ENCODE data around the gene NLGN1.

DNA sequence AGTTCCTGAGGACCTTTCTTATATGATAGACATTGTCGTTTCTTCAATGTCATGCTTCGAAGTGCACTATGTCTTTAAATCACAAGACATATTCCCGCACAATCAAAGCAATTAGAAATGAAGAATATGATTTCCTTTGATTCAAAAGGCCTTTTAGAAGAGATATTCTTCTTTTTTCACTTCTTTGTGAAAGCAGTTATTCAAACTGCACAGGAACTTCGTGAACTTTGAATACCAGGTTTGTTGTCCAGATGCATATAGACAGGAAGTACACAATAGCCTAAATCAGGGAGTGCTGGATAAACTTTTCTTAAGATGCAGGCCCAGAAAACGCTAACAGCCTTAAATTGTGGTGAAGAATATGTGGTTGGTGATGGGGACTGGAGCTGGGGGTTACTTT is 870.5 kb downstream of the NLGN1 start:
- TF ChIP-seq, protein P1, sequence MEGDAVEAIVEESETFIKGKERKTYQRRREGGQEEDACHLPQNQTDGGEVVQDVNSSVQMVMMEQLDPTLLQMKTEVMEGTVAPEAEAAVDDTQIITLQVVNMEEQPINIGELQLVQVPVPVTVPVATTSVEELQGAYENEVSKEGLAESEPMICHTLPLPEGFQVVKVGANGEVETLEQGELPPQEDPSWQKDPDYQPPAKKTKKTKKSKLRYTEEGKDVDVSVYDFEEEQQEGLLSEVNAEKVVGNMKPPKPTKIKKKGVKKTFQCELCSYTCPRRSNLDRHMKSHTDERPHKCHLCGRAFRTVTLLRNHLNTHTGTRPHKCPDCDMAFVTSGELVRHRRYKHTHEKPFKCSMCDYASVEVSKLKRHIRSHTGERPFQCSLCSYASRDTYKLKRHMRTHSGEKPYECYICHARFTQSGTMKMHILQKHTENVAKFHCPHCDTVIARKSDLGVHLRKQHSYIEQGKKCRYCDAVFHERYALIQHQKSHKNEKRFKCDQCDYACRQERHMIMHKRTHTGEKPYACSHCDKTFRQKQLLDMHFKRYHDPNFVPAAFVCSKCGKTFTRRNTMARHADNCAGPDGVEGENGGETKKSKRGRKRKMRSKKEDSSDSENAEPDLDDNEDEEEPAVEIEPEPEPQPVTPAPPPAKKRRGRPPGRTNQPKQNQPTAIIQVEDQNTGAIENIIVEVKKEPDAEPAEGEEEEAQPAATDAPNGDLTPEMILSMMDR (CRISPR knock-in tag; IDR thresholded peaks at IDR 0.05), result no peak
- no peak for TF ChIP-seq ZNF660 (CRISPR knock-in tag; IDR thresholded peaks at IDR 0.05; ENCODE audit: borderline replicate concordance, low read depth)
- no peak for TF ChIP-seq MIER3 (CRISPR knock-in tag; IDR thresholded peaks at IDR 0.05; ENCODE audit: borderline replicate concordance)
- TF ChIP-seq NFRKB (IDR thresholded peaks at IDR 0.05), result no peak
- no peak for TF ChIP-seq ZNF101 (CRISPR knock-in tag; IDR thresholded peaks at IDR 0.05; ENCODE audit: borderline replicate concordance, low read depth)
- no peak for TF ChIP-seq ZNF674 (CRISPR knock-in tag; IDR thresholded peaks at IDR 0.05; ENCODE audit: low read depth)
- TF ChIP-seq MXI1 (IDR thresholded peaks at IDR 0.05; ENCODE audit: borderline replicate concordance, low read depth, low read length), result no peak
- TF ChIP-seq NONO (IDR thresholded peaks at IDR 0.05), result no peak
- TF ChIP-seq NONO (CRISPR knock-in tag; conservative IDR thresholded peaks at IDR 0.05), result no peak
- TF ChIP-seq, protein P2, sequence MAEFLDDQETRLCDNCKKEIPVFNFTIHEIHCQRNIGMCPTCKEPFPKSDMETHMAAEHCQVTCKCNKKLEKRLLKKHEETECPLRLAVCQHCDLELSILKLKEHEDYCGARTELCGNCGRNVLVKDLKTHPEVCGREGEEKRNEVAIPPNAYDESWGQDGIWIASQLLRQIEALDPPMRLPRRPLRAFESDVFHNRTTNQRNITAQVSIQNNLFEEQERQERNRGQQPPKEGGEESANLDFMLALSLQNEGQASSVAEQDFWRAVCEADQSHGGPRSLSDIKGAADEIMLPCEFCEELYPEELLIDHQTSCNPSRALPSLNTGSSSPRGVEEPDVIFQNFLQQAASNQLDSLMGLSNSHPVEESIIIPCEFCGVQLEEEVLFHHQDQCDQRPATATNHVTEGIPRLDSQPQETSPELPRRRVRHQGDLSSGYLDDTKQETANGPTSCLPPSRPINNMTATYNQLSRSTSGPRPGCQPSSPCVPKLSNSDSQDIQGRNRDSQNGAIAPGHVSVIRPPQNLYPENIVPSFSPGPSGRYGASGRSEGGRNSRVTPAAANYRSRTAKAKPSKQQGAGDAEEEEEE (CRISPR knock-in tag; IDR thresholded peaks at IDR 0.05; ENCODE audit: borderline replicate concordance), result no peak
- TF ChIP-seq HDAC1 (CRISPR knock-in tag; IDR thresholded peaks at IDR 0.05), result no peak
- no peak for TF ChIP-seq FOXJ3 (CRISPR knock-in tag; IDR thresholded peaks at IDR 0.05; ENCODE audit: borderline replicate concordance)
